Transverse colon (tissue), 4 donors: ENCODE measurements around the gene CAPN15. TPM values are rescaled to one million over a fixed set of nuclear protein-coding genes. Genes with fewer than 3 reads are reported as not detected.

Experiments used
- DNase-seq: peaks from one replicate; pipeline ENCODE4 v3.0.0-alpha.2; 2019
- H3K27ac ChIP-seq, 4 donors: fragments of 200-600 bp; sonication (generic); 2 replicates each; pipeline ENCODE4 v1.5.1; 2016 to 2018; ENCODE audit warnings: inconsistent platforms in 4 of 4
- H3K27me3 ChIP-seq: fragments of 200-600 bp; sonication (generic); 2 replicates; pipeline ENCODE4 v1.5.1; 2017; ENCODE audit warnings: inconsistent platforms
- H3K36me3 ChIP-seq, 4 donors: fragments of 200-600 bp; sonication (generic); 2 replicates each; pipeline ENCODE4 v1.5.1; 2017 to 2019; ENCODE audit warnings: inconsistent platforms in 4 of 4
- H3K4me1 ChIP-seq, 4 donors: fragments of 200-600 bp; sonication (generic); 2 replicates each; pipeline ENCODE4 v1.5.1; 2017 to 2020; ENCODE audit warnings: inconsistent platforms in 4 of 4
- H3K4me3 ChIP-seq, 4 donors: fragments of 200-600 bp; sonication (generic); 1 replicate in 1 of 4; 2 replicates in 3 of 4; pipeline versions ENCODE4 v1.5.1 to v1.6.1; 2017 to 2019; ENCODE audit warnings: inconsistent platforms in 4 of 4
- H3K9me3 ChIP-seq, 2 donors: fragments of 200-600 bp; sonication (generic); 2 replicates each; pipeline ENCODE4 v1.5.1; 2017 to 2019; ENCODE audit warnings: inconsistent platforms in 2 of 2
- CTCF ChIP-seq, 5 experiments: fragments of 200-600 bp in 3 of 5; fragments of 450-650 bp in 2 of 5; sonication (generic) in 3 of 5; IDR thresholded peaks; 1 replicate in 2 of 5; 2 replicates in 3 of 5; pipeline ENCODE4 v1.5.1; 2016 to 2017; ENCODE audit warnings: antibody characterized with exemption in 5 of 5, inconsistent platforms in 3 of 5, mild to moderate bottlenecking in 2 of 5, moderate library complexity in 1 of 5
- EP300 ChIP-seq: sonication (generic); formaldehyde crosslinking; IDR thresholded peaks from one replicate; pipeline ENCODE4 v1.6.1; 2017; ENCODE audit warnings: antibody characterized with exemption, low read depth
- POLR2A ChIP-seq: fragments of 450-650 bp; IDR thresholded peaks from one replicate; pipeline ENCODE4 v1.6.1; 2016; ENCODE audit warnings: antibody characterized with exemption, mild to moderate bottlenecking, moderate library complexity
- POLR2AphosphoS5 ChIP-seq, 3 donors: sonication (generic); formaldehyde crosslinking; IDR thresholded peaks; one replicate each; pipeline ENCODE4 v1.6.1; 2016; ENCODE audit warnings: antibody characterized with exemption in 3 of 3
- WGBS, 2 donors: methylation state at CpG; one replicate each; pipeline ENCODE4 v1.1.5; 2018; ENCODE audit warnings: low coverage in 1 of 2; 5-methylcytosine and 5-hydroxymethylcytosine counted together
- in situ Hi-C, 4 donors: fragments of 200-750 bp; cut with MboI; loops; one replicate each; pipeline versions ENCODE4 v1.15.0 to v1.15.1; 2017; ENCODE audit warnings: low sequenced_read_pairs in 3 of 4, low pct_ligation_motif_present in 1 of 4, low pct_unique_long_range_greater_than_20kb in 1 of 4
- intact Hi-C: fragments of 100-400 bp; cut with DNase I; formaldehyde crosslinking; loops from one replicate; pipeline ENCODE4 v1.15.1; 2023; ENCODE audit warnings: low total_unique reads
- total RNA-seq, 4 donors: library from RNA; depleted of rRNA; stranded (reverse); fragments of >200 nt; gene quantifications; one replicate each; pipeline ENCODE4 v1.1.0, GENCODE V29; 2016

CAPN15 gene
- total RNA-seq, 4 donors from 2014 or later = 108 to 388 (median 175) TPM

DNA sequence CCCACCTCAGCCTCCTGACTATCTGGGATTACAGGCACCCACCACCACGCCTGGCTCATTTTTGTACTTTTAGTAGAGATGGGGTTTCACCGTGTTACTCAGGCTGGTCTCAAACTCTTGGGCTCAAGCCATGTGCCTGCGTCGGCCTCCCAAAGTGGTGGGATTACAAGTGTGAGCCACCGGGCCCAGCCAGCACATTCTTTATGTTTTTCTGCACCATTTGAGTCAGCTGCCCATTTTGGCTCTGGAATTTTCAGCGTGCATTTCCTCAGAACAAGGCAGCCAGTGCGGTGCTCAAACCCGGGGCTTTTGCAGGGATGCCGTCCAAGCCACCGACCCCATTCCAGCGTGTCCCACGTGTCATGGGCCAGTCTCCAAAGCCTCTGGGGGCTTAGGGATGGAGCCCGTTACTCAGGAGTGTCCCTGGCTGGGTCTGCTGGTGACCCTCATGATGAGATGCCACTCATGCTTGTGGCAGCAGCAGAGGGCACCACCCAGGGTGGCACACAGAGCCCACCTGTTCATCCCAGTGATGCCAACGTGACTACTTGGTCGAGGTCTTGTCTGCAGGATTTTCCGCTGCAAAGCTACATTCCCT is 58.6 kb downstream of the CAPN15 start:
- WGBS, 2 donors = 18 to 40% methylated on average over 5 to 16 of the region's 16 CpGs
- no peaks in the 10 kb centered on the region for H3K9me3 ChIP-seq
- TF ChIP-seq POLR2AphosphoS5 (IDR thresholded peaks at IDR 0.05) (no peak), CTCF (IDR thresholded peaks at IDR 0.05) (no peak), EP300 (no peak), POLR2A (no peak)
- intact Hi-C loops = no loop called here
- H3K27ac ChIP-seq = no peak overlapping the region
- no peak for DNase-seq
- H3K27me3 ChIP-seq = no peaks in the 10 kb centered on the region
- H3K4me3 ChIP-seq = no peak overlapping the region
- in situ Hi-C loops = no loop called here
- no peaks in the 10 kb centered on the region for H3K36me3 ChIP-seq
- peaks cover 15 to 23% (median 16%) of the 10 kb centered on the region in 4 donors for H3K4me1 ChIP-seq

GRCh38 chr16:586645-587590 is 59.4 kb downstream of the CAPN15 start:
- intact Hi-C loops = no loop called here
- no peak for DNase-seq
- H3K27ac ChIP-seq = peak overlapping the region in 2 of 4 donors; percentile 96 to 97
- 80 to 85% methylated on average over 2 to 14 of the region's 14 CpGs for WGBS, 2 donors
- no peak overlapping the region for H3K4me3 ChIP-seq
- in situ Hi-C loops = no loop called here
- H3K4me1 ChIP-seq = peaks cover 19 to 31% (median 23%) of the 10 kb centered on the region in 4 donors
- no peaks in the 10 kb centered on the region for H3K9me3 ChIP-seq
- no peak for TF ChIP-seq CTCF (IDR thresholded peaks at IDR 0.05)
- no peaks in the 10 kb centered on the region for H3K27me3 ChIP-seq
- H3K36me3 ChIP-seq = no peaks in the 10 kb centered on the region

DNA sequence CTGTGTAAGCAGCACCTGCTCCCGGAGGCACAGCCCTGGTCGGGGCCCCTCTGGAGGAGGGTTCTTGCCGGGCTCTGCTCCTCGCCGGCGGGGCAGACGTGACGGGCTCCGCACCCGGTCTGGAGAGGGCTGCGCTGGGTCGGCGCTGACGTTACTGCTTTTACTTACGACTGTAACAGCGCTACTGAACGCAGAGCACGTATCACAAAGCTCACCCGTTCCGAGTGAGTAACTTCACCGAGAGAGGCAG is 61.1 kb downstream of the CAPN15 start:
- peak; percentile 64 for DNase-seq
- Histone ChIP-seq H3K9me3 (no peaks in the 10 kb centered on the region), H3K36me3 (no peaks in the 10 kb centered on the region), H3K27me3 (no peaks in the 10 kb centered on the region), H3K4me3 (peak overlapping the region; percentile 77 to 97 (median 86)), H3K27ac (peak overlapping the region; percentile 96 to 98 (median 97)), H3K4me1 (peaks cover 27 to 46% (median 39%) of the 10 kb centered on the region in 4 donors)
- WGBS, 2 donors = 0% methylated on average over 17 of the region's 21 CpGs; no CpG with 5 or more reads in 1 of the 2 donors
- in situ Hi-C loops = no loop called here
- TF ChIP-seq POLR2A = no peak
- intact Hi-C loops = no loop called here

DNA sequence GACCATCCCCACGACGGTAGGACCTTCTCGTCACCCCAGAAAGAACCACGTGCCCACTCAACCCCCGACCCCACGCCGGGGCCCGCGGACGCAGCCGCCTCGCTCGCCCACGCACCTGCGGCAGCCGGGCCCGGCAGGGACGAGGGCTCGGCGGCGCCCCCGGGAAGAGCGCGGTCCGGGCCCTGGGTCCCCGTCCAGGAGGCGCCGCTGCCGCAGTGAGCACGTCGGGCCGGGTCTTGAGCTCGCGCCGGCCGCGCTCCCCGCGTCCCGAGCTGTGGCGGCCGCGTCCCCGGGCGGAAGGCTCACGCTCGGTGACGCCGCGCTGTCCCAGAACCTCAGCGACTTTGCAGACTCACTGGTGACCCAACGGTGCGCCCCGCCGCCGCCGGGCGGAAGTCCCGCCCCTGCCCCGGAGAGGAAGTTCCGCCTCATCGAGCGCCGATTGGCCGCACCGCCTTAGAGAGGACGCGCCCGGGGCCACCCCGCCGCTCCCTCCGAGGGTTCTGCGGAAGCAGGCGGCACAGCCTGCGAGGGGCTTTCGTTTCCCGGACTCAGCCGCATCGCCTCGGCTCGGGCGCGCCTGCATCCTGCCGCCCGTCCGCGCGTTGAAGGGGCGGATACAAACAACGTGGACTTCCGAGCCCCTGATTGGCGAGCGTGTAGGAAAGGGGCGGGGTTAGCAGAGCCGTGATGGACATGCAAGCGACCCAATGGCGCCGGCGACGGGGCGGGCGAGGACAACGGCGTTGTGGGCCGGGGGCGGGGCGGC is 61.6 kb downstream of the CAPN15 start:
- Histone ChIP-seq H3K36me3 (no peaks in the 10 kb centered on the region), H3K27ac (peak overlapping the region; percentile 96 to 98 (median 97)), H3K9me3 (no peaks in the 10 kb centered on the region), H3K27me3 (no peaks in the 10 kb centered on the region), H3K4me1 (peaks cover 27 to 51% (median 44%) of the 10 kb centered on the region in 4 donors), H3K4me3 (peak overlapping the region; percentile 77 to 97 (median 86))
- intact Hi-C loops (loop anchor here (1.0 kb wide), 1 partner anchor 47 kb away; the partner anchor contains the start of gene METTL26), in situ Hi-C loops (no loop called here)
- WGBS, 2 donors = 1% methylated on average over 94 of the region's 107 CpGs; no CpG with 5 or more reads in 1 of the 2 donors
- TF ChIP-seq CTCF (IDR thresholded peaks at IDR 0.05) (no peak), EP300 (no peak), POLR2A (peak; percentile 90), POLR2AphosphoS5 (IDR thresholded peaks at IDR 0.05) (peak; percentile 92 to 95 (median 95))
- peak; percentile 98 for DNase-seq
